Measurements from ENCODE around the gene FCGBP.

DNA sequence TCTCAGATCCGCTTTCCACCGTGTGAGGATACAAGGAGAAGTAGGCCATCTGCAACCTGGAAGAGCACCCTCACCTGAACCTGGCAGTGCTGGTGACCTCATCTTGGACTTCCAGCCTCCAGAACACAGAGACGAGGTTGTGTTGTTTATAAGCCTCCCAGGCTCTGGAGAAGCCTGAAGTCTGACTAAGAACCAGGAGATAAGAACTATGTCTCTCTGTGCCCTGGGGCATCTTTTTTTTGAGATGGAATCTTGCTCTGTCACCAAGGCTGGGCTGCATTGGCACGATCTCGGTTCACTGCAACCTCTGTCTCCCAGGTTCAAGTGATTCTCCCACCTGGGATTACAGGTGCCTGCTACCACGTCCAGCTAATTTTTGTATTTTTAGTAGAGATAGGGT, 14.5 kb downstream of the FCGBP start:
- TF ChIP-seq, protein P1, sequence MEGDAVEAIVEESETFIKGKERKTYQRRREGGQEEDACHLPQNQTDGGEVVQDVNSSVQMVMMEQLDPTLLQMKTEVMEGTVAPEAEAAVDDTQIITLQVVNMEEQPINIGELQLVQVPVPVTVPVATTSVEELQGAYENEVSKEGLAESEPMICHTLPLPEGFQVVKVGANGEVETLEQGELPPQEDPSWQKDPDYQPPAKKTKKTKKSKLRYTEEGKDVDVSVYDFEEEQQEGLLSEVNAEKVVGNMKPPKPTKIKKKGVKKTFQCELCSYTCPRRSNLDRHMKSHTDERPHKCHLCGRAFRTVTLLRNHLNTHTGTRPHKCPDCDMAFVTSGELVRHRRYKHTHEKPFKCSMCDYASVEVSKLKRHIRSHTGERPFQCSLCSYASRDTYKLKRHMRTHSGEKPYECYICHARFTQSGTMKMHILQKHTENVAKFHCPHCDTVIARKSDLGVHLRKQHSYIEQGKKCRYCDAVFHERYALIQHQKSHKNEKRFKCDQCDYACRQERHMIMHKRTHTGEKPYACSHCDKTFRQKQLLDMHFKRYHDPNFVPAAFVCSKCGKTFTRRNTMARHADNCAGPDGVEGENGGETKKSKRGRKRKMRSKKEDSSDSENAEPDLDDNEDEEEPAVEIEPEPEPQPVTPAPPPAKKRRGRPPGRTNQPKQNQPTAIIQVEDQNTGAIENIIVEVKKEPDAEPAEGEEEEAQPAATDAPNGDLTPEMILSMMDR (IDR thresholded peaks at IDR 0.05), result no peak
- no peak for TF ChIP-seq POLR2A (IDR thresholded peaks at IDR 0.05)

All from heart left ventricle (tissue), 13 donors.